HEK293 (cell line): ENCODE measurements around the gene CFHR3.

ENCODE experiments used
- CTCF ChIA-PET: fragments of 350-600 bp; formaldehyde crosslinking; extraction: SDS; loops from one replicate; lab custom pipeline; 2021; ENCODE audit warnings: antibody characterized with exemption; lab: Yijun Ruan, JAX
- POLR2A ChIA-PET: fragments of 300-600 bp; formaldehyde crosslinking; extraction: SDS; loops from one replicate; lab custom pipeline; 2020; ENCODE audit warnings: antibody characterized with exemption, inconsistent platforms; lab: Yijun Ruan, JAX
- H3K27ac ChIP-seq: fragments of 200-500 bp; sonication (Bioruptor generic); 2 replicates; pipeline ENCODE4 v1.5.1; 2014; ENCODE audit warnings: low read depth, low read length, control low read depth, inconsistent platforms; ENCODE audit errors: extremely low read depth
- H3K36me3 ChIP-seq, 2 experiments: fragments of 200-500 bp in 1 of 2; sonication (Bioruptor generic) in 1 of 2; 1 replicate in 1 of 2; 2 replicates in 1 of 2; pipeline ENCODE4 v1.5.1; 2014 to 2017; ENCODE audit warnings: inconsistent platforms in 2 of 2, low read length in 2 of 2; ENCODE audit not compliant: control insufficient read depth in 2 of 2, insufficient read depth in 1 of 2
- H3K4me1 ChIP-seq: fragments of 200-500 bp; sonication (Bioruptor generic); 2 replicates; pipeline ENCODE4 v1.5.1; 2014; ENCODE audit warnings: mild to moderate bottlenecking, low read length, inconsistent platforms; ENCODE audit not compliant: control insufficient read depth, insufficient read depth
- H3K4me3 ChIP-seq: 2 replicates; pipeline ENCODE4 v1.5.1; 2011; ENCODE audit warnings: low read depth, mild to moderate bottlenecking, control low read depth, low read length, moderate library complexity
- H3K9me3 ChIP-seq: fragments of 200-500 bp; sonication (Bioruptor generic); 2 replicates; pipeline ENCODE4 v1.5.1; 2014; ENCODE audit warnings: low read depth, low read length, inconsistent platforms; ENCODE audit not compliant: control insufficient read depth, insufficient read depth
- AEBP2 ChIP-seq: fragments of 450-650 bp; formaldehyde crosslinking; IDR thresholded peaks from 2 replicates; pipeline ENCODE4 v1.5.1; 2016; ENCODE audit warnings: missing biosample characterization, missing genetic modification characterization, borderline replicate concordance
- BCL6B ChIP-seq: fragments of 450-650 bp; formaldehyde crosslinking; IDR thresholded peaks from 2 replicates; pipeline ENCODE4 v1.5.1; 2017; ENCODE audit warnings: missing biosample characterization, missing genetic modification characterization
- GLIS1 ChIP-seq: fragments of 450-650 bp; formaldehyde crosslinking; IDR thresholded peaks from 2 replicates; pipeline ENCODE4 v1.5.1; 2016; ENCODE audit warnings: missing biosample characterization, missing genetic modification characterization
- KLF7 ChIP-seq: fragments of 450-650 bp; formaldehyde crosslinking; IDR thresholded peaks from 2 replicates; pipeline ENCODE4 v1.5.1; 2016; ENCODE audit warnings: missing biosample characterization, missing genetic modification characterization, borderline replicate concordance
- KLF8 ChIP-seq: fragments of 450-650 bp; formaldehyde crosslinking; IDR thresholded peaks from 2 replicates; pipeline ENCODE4 v1.5.1; 2016; ENCODE audit warnings: missing biosample characterization, missing genetic modification characterization
- MEIS1 ChIP-seq: sonication (generic); formaldehyde crosslinking; IDR thresholded peaks from 2 replicates; pipeline ENCODE4 v1.8.1; 2022; ENCODE audit warnings: missing genetic modification reagents, mild to moderate bottlenecking, borderline replicate concordance
- PRDM4 ChIP-seq: fragments of 450-650 bp; formaldehyde crosslinking; IDR thresholded peaks from 2 replicates; pipeline ENCODE4 v1.5.1; 2017; ENCODE audit warnings: missing biosample characterization, missing genetic modification characterization
- RBAK ChIP-seq: fragments of 450-650 bp; formaldehyde crosslinking; IDR thresholded peaks from 2 replicates; pipeline ENCODE4 v1.5.1; 2016; ENCODE audit warnings: missing biosample characterization, missing genetic modification characterization
- SCRT2 ChIP-seq: fragments of 450-650 bp; formaldehyde crosslinking; IDR thresholded peaks from 2 replicates; pipeline ENCODE4 v1.5.1; 2016; ENCODE audit warnings: missing biosample characterization, missing genetic modification characterization
- TSHZ1 ChIP-seq: fragments of 450-650 bp; formaldehyde crosslinking; IDR thresholded peaks from 2 replicates; pipeline ENCODE4 v1.5.1; 2016; ENCODE audit warnings: missing biosample characterization, missing genetic modification characterization, borderline replicate concordance
- ZBTB48 ChIP-seq: fragments of 450-650 bp; formaldehyde crosslinking; IDR thresholded peaks from 2 replicates; pipeline ENCODE4 v1.5.1; 2016; ENCODE audit warnings: missing biosample characterization, missing genetic modification characterization
- ZIC2 ChIP-seq: fragments of 450-650 bp; formaldehyde crosslinking; IDR thresholded peaks from 2 replicates; pipeline ENCODE4 v1.5.1; 2016; ENCODE audit warnings: missing biosample characterization, missing genetic modification characterization
- ZNF121 ChIP-seq: fragments of 450-650 bp; formaldehyde crosslinking; IDR thresholded peaks from 2 replicates; pipeline ENCODE4 v1.5.1; 2016; ENCODE audit warnings: missing biosample characterization, missing genetic modification characterization
- ZNF292 ChIP-seq: fragments of 450-650 bp; formaldehyde crosslinking; IDR thresholded peaks from 2 replicates; pipeline ENCODE4 v1.5.1; 2016; ENCODE audit warnings: low read depth, missing biosample characterization, missing genetic modification characterization, borderline replicate concordance
- ZNF311 ChIP-seq: fragments of 450-650 bp; formaldehyde crosslinking; IDR thresholded peaks from 2 replicates; pipeline ENCODE4 v1.5.1; 2017; ENCODE audit warnings: missing biosample characterization, missing genetic modification characterization, borderline replicate concordance
- ZNF488 ChIP-seq: fragments of 450-650 bp; formaldehyde crosslinking; IDR thresholded peaks from 2 replicates; pipeline ENCODE4 v1.5.1; 2016; ENCODE audit warnings: missing biosample characterization, missing genetic modification characterization
- ZNF521 ChIP-seq: fragments of 450-650 bp; formaldehyde crosslinking; IDR thresholded peaks from 2 replicates; pipeline ENCODE4 v1.5.1; 2017; ENCODE audit warnings: missing biosample characterization, mild to moderate bottlenecking, missing genetic modification characterization
- ZNF529 ChIP-seq: fragments of 450-650 bp; formaldehyde crosslinking; IDR thresholded peaks from 2 replicates; pipeline ENCODE4 v1.5.1; 2017; ENCODE audit warnings: missing genetic modification characterization, missing biosample characterization; ENCODE audit not compliant: insufficient replicate concordance
- ZNF561 ChIP-seq: fragments of 450-650 bp; IDR thresholded peaks from 2 replicates; pipeline ENCODE4 v1.5.1; 2018; ENCODE audit warnings: missing biosample characterization, missing genetic modification characterization, borderline replicate concordance
- ZNF707 ChIP-seq: fragments of 450-650 bp; formaldehyde crosslinking; IDR thresholded peaks from 2 replicates; pipeline ENCODE4 v1.5.1; 2016; ENCODE audit warnings: missing biosample characterization, missing genetic modification characterization
- ZNF768 ChIP-seq: fragments of 450-650 bp; formaldehyde crosslinking; IDR thresholded peaks from 2 replicates; pipeline ENCODE4 v1.5.1; 2018; ENCODE audit warnings: missing biosample characterization, mild to moderate bottlenecking, missing genetic modification characterization
- ZNF792 ChIP-seq: fragments of 450-650 bp; formaldehyde crosslinking; IDR thresholded peaks from 2 replicates; pipeline ENCODE4 v1.5.1; 2016; ENCODE audit warnings: missing biosample characterization, missing genetic modification characterization
- ZSCAN4 ChIP-seq: fragments of 450-650 bp; formaldehyde crosslinking; IDR thresholded peaks from 2 replicates; pipeline ENCODE4 v1.5.1; 2017; ENCODE audit warnings: missing biosample characterization, missing genetic modification characterization

Gene CFHR3

GRCh38 chr1:196734006-196734405, 40.6 kb upstream of the CFHR3 start:
- Histone ChIP-seq H3K4me3 (no peak overlapping the region), H3K36me3 (no peaks in the 10 kb centered on the region), H3K9me3 (no peaks in the 10 kb centered on the region), H3K4me1 (no peaks in the 10 kb centered on the region), H3K27ac (no peak overlapping the region)
- CTCF ChIA-PET = interaction anchor here (1.1 kb wide), 1 partner anchor 10 kb away, joined by 3 read pairs; no protein-coding TSS in a partner anchor
- POLR2A ChIA-PET = no interaction called here
- TF ChIP-seq ZNF768 (tag by site-specific recombination) (no peak), ZNF561 (tag by site-specific recombination) (no peak), AEBP2 (tag by site-specific recombination) (no peak), ZNF292 (tag by site-specific recombination) (no peak), RBAK (no peak), KLF8 (no peak)

- CTCF ChIA-PET = no interaction called here
- H3K9me3 ChIP-seq = no peaks in the 10 kb centered on the region
- POLR2A ChIA-PET = no interaction called here
- no peak overlapping the region for H3K27ac ChIP-seq
- H3K4me1 ChIP-seq = no peaks in the 10 kb centered on the region
- no peaks in the 10 kb centered on the region for H3K36me3 ChIP-seq
- H3K4me3 ChIP-seq = no peak overlapping the region
- TF ChIP-seq TSHZ1 = no peak
- TF ChIP-seq ZNF121 (tag by site-specific recombination) = no peak
- TF ChIP-seq ZNF792 (tag by site-specific recombination) = no peak
- TF ChIP-seq ZNF707 (tag by site-specific recombination) = no peak
- TF ChIP-seq MEIS1 = no peak
- TF ChIP-seq SCRT2 (tag by site-specific recombination) = no peak
- TF ChIP-seq PRDM4 (tag by site-specific recombination) = no peak
- no peak for TF ChIP-seq ZNF311 (tag by site-specific recombination)
- TF ChIP-seq ZNF488 = no peak
- TF ChIP-seq BCL6B (tag by site-specific recombination) = no peak
- TF ChIP-seq KLF7 = no peak
- TF ChIP-seq ZNF529 = no peak
- TF ChIP-seq ZBTB48 = no peak
- TF ChIP-seq ZNF521 (tag by site-specific recombination) = no peak
- no peak for TF ChIP-seq GLIS1 (tag by site-specific recombination)
- TF ChIP-seq ZSCAN4 = no peak
- no peak for TF ChIP-seq ZIC2 (tag by site-specific recombination)
These were observed 40.2 kb upstream of the CFHR3 start for GRCh38 chr1:196734460-196734859.
